Activated CD8-positive, alpha-beta memory T cell treated with anti-CD3 and anti-CD28 coated beads, Interleukin-2, amount 50 U/mL, for 4 hours (primary cell): ENCODE results near the gene ANKFN1.
"Not testable (repeated sequence)": the region's sequence is repeated elsewhere in the genome, so short reads cannot be mapped to it uniquely, and the experiment has no call there.

Source experiments
- DNase-seq: peaks from one replicate; pipeline ENCODE4 v3.0.0-alpha.2; 2020

The ANKFN1 gene

DNA sequence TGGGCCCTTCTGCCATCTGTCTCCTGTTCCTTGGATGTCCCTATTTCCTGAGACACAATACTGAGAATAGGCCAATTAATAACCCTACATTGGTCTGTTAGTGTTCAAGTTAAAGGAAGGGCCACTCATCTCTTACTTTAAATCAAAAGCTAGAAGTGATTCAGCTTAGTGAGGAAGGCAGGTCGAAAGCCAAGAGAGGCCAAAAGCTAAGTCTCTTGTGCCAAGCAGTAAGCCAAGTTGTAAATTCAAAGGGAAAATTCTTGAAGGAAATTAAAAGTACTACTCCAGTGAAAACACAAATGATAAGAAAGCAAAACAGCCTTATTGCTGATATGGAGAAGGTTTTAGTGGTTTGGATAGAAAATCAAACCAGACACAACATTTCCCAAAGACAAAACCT is 28.8 kb downstream of the ANKFN1 start:
- DNase-seq, result no peak

DNA sequence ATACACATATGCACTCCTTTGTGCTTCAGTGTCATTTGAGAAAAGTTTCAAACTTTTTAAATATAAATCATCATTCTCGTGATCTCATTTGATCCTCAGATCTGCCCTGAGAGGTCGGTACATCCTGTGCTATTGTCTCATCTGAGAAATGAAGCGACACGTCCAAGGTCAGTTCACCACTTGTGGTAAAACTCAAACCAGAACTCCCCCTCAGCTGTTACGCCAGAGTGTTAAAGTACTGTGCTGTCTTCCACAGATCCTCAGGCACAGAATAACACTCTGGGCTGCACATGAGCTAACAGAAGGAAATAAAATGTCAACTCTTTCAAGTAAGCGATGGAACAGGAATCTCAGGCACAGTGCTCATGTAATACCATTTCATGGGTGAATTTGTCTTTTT is 31.4 kb downstream of the ANKFN1 start:
- no peak for DNase-seq

DNA sequence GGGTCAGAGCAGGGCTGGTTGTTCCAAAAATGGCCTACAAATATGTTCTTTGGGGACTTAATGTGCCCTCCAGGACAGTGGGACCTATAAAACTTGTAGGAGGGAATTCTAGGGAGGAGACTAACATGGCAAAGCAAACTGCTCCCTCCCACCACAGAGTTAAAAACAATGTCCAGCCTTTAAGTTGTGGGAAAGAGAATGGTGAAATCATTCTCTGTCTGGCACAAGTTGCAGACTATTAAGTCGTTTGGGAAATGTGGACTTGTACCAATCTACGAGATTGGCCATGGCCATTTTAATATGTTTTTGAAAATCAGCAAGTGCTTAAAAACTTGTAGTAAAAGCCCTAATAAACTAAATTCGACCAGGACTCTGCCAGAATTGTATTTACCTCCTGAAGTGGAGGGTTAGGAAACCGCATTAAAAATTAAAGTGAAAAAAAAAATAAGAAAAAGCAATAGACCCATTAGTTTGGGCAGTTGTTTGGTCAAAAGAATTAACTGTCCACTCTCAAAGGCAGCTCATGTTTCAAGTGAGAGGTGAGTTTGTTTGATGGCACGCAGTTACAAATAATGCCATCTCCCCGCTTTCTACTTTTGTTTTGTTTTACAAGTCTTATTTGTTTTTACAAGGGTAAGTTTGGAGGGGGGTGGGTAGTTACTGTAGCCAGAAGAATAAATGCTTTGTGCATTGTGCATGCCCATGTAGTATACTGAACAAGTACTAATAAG is 32.4 kb downstream of the ANKFN1 start:
- DNase-seq, result no peak

DNA sequence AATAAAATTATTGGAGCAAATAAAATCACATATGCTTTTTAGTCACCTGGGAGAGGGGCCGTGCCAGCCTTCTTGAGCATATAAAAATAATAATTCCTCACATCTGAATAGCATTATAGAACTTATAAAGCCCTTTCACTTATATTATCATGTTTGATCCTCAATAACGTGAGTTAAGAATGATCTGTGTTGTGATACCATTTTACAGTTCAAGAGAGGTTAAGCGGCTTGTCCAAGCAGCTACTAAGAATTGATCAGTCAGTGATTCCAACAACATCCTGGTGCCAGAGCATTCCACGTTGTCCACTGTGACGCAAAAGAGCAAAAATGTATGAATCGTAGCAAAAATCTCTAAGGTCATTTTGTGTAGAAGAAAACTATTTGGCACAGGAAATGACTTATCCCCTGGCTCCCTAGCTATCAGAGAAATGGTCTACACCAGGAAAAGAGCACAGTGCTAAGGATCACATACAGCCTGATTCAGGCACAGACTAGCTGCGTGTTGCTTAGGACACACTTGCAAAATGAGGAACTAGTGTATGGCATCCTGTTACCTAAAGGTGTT is 33.0 kb downstream of the ANKFN1 start:
- no peak for DNase-seq

DNA sequence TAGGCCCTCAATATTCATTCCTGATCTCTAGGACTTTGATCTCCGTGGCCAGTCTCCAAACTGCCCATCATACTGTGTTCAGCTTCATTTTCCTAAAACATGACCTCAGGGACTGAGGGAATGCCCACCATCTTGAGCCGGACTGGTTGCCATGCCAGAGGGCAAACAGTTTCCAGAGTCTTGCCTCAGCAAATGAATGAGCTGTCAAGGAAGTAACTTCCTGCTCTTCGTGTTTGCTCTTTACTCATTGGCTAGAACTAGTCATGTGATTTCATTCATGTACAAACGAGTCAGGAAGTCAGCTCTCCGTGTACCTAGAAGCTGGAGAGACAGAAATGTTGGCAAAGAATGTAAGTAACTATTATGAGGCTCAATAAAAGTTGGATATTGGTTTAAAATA is 50.2 kb downstream of the ANKFN1 start:
- DNase-seq, result no peak

DNA sequence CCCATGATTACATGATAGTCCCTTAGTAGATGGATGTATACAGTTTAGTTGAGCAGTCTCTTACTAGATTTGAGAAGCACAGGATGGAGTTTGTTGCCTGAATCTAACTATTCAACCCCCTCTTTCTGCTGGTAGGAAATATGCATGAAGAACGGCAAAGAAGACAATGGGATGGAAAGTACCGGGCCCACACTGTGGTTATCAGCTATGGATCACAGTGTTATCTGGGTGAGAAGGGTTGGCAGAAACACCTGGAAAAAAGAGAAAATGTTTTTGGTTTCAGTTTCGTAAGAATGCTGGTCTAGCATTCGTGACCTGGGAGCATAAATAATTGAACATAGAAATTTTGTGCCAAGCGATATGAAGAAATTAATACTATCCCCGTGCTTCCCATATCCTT is 53.1 kb downstream of the ANKFN1 start:
- DNase-seq, result no peak

DNA sequence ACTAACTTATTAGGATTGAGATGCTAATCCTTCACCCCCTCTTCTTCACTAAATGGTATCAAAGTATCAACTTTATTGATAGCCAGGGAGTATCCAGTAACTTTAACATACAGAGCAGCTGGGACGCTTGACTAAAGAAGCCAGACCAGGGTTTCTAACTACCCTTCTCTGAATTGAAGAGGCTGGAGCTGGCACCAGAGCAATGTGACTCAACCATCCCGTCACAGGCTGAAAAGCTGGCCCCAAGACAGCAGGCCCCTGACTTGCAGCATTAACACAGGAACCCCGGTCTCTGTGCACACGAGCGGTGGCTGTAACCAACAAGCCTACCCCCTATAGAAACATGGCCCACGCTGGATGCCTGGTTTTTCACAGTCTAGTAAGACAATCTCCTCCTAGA is 59.8 kb downstream of the ANKFN1 start:
- DNase-seq, result no peak

DNA sequence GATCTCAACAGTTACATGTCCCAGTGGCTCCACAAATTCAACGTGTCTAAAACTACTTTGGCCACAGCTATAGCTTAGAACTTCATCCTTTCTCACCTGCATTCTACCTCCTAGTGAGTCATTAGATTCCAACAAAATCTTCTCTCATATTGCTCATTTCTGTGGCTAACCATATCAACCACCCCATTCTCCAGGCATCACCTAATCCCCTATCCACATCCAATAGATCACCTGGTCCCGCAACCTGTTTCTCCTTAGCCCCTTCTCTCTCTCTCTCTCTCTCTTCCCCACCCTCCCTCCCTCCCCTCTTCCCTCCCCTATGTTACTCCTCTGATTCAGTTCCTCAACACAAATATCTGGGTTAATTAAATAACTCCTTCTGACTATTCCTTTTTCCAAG is 64.6 kb downstream of the ANKFN1 start:
- no peak for DNase-seq

DNA sequence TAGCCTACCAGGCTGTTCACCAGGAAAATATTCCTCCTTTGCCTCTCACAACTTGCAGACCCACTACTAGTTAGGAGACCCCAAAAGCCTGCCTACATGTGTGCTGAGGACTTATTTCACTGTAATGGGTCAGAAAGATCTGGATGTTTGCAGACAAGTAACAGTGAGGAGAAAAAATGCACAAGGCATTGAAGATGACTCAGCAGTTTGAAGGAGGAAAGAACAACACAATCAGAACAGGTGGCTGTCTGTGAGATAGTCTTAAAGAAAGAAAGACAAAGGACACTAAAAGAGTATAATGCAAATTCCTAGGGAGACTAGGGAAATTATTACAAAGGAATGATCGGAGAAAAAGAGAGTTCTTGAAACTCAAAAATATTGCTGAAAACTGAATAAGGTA is 69.0 kb downstream of the ANKFN1 start:
- DNase-seq, result no peak

DNA sequence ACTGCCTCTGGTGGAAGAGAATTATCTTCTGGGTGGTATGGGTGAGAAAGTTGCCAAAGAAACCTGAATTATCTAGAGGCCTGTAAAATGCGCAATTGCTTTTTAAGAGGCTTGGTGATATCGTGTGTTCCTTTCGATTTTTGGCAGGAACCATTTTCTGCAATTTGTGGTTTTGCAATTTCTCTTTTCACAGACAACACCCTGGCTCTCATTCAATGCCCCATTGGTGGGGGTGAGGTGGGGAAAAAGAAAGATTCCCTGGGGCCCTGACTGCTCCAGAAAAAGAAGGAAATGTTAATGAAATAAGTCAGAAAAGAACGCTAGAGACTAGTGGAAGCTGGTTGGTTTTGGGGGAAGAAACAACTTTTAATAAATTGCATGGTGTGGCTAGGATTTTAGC is 77.4 kb downstream of the ANKFN1 start:
- DNase-seq, result no peak

DNA sequence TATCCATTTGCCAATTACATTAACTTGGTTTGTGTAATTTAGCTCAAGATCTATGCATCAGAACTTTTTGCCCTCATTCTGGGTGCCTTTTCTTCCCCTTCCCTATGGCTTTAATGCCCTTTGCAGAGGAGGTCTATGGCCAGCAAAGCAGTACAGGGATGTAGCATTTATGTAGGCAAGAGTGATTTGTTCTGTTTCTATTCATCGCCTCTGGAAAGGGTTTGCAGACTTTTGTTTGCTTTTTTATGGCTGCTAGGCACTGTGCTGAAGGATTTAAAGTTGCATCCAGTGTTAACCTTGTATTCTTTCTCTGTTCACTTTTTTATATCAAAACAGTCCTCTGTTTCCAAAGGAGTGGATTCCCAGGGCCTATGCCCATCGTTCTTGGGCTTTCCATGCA is 78.0 kb downstream of the ANKFN1 start:
- DNase-seq, result no peak

DNA sequence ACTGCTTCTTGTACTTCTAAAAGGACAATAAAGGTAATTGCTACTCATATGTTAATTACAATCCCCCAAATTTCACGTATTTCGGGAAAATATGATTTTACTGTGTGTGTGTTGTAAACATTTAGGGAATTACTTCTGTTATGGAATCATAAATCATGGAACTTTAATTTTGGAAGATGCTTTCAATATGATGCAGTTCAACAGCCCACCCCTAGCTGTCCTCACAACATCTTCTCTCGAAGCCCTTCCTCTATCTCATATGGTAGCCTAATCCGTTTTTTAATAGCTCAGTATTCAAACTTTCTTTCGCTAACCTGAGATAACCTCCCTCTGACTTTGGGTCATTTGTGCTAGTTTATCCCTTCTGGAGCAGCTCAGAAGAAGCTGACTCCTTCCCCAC is 78.4 kb downstream of the ANKFN1 start:
- DNase-seq, result no peak

DNA sequence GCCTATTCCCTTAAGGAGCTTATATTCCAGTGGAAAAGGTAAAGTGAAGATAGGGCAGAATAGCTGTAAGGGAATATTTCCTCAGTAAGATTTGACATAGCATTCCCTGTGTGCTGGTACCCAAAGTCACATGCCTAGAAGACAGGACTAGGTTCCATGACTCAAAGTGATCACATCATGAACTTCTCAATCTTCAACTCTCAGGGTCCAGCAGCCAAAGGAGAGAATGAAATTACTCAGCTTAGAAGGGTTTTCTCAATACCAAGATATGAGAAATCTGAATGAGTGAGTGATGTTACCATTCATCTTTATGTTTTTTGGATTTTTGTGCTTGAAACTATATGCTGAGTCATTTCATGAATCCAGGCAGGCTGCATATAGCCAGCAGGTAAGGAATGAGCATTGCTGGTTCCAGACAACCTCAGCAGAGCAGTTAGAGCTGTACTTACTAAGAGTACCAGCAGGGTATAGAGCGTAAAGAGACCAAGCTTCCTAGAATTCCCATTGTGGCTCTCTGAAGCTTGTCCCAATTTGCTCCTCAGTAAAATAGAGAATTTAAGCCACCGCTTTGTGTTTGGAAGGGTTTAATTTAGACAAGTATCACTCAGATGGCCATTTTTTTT is 91.1 kb downstream of the ANKFN1 start:
- no peak for DNase-seq

DNA sequence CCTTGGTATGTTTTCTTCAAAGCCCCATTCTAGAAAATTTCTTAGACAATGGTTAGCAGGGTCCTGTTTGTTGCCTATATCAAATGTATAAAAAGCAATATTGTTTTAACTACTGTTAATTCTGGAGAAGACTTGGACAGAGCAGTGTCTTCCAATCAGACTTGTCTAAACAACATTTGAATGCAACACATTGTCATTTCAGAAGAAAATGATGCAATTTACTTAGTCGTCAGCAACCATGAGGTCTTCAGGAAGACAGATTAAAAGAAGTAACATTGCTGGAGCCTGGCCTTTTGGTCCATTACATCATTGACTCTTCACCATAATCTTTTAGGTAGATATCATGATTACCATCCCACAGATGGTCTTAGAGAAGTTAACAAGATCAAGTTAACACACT is 94.5 kb downstream of the ANKFN1 start:
- DNase-seq, result no peak

DNA sequence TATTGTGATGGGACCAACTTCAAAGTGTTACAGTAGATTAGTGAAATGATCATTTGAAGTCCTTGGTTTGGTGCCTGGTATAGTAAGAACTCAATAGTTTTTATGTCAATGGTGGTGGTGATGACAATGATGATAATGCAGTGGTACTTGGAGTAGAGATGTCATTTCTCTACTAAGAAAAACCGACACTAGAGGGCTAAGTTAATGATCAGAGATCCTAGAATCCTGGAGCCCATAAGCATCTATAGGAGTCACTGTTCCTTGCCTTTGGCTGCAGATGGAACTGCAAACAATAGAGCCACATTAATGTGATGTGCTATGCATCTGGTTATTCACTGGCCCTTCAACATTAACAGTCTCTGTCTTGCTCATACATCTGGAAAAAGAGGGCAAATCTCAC is 103.8 kb downstream of the ANKFN1 start:
- DNase-seq, result no peak

DNA sequence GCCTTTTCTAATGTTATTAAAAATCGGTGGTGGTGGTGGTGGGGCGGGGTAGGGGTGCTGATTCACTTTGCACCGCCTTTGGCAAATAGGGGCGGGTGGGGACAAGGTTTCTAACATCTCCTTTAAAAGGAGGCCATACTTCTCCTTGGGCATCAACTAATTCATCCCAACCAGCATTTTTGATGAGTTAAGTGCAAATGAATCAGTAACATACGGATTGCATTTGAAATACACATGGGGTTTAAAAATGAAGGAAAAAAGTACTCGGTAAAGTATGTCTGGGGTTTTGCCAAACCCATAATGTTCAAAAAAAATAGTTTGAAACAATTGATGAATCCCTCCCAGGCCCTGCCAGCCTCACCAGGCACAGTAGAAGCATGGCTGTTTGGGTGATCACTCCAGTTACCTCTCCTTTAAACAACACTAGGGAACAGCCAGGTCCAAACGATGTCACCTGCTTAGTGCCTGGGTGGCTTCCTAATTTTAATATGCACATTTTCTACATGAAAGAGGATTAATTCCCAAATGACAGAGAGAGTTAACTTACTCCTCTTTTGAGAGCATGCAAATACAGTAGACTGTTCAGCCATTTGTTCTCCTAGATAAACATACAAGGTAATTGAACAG is 107.2 kb downstream of the ANKFN1 start:
- DNase-seq, result no peak

DNA sequence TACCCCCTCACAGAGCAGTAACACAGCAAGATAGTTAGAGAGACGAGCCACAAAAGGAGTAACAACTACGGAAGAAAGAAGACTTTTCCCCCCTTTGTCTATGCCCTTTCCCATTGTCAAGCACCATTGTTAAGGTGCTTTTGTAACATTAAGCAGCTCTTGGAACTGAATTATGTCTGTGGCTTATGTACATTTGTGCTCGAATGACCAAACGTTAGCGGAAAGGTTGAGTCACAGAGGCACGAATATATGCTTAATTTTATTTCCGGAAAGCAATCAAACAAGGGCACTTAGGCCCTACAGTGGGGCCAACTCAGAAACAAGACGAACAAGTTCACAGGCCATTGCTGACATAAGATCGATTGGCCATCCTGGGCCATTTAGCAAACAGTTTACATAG is 109.5 kb downstream of the ANKFN1 start:
- no peak for DNase-seq

DNA sequence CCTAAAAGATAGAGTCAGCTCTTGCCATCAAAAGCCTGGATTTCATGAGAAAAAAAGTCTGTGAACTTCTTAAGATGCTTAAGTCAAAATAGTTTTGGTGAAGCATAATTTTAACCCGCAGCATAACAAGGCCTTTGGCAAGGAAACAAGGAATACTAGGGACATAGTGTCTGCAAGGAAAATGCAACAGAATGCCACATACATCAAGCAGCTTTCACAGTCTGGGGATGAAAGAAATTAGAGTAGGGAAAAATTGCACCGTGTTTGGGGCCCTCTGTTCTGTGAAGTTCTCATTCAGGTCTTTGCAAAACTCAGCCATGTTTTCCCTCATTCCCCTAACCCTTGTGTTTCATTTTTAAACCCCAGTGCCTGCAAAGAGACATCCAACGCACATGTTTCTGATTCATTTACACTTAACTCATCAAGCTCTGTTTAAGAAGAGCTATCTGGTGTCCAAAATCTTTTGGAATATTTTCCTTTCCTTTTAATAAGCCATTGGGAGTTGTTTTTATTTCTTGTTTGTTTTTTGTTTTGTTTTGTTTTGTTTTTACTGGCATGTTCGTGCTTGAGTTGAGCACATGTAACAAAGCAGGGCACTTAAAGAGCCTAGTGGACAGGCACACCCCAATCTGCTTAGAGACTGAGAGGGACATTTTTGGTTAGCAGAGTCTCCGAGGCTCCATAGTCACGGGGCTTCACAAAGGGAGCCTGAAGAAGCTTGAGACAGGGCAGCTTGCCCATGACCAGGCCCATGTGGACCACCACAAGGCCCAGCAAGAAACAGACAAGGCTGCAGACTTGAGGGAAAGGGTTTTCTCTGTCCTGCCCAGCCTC is 116.5 kb downstream of the ANKFN1 start:
- no peak for DNase-seq

DNA sequence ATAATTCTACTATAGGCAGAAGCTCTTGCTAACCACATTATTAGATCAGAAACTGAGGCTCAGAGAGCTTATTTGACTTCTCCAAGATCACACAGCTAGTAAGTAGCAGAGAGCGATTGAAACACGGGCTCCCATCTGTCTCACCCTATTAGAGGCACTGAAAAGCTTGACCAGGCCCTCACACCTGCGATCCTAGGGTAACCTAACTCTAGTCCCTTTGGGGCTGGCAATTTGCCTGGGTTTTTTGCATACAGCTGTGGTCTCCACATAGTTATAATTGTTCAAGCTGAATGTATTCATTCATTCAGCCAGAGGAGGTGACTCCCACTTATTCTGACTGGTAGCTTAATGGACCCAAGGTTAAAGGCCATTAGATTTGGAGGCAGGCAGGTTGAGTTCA is 121.2 kb downstream of the ANKFN1 start:
- no peak for DNase-seq

DNA sequence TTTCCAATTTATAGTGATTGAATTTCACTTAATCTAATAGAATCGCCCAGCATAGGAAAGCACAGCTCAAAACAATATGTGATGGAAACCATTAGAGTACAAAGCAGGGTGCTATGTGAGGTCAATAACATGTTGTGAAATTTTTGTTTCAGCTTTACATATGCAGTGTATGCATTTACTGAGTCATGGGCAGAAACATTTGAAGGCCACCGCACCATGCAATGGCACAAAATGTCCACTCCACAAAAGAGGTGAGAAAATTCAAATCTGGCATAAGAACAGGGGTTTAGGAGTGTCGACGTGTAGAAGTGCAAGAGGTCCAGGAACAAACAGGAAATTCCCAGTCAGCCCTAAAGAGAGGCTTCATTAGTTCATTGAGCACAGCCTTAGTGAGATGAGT is 131.2 kb downstream of the ANKFN1 start:
- no peak for DNase-seq

DNA sequence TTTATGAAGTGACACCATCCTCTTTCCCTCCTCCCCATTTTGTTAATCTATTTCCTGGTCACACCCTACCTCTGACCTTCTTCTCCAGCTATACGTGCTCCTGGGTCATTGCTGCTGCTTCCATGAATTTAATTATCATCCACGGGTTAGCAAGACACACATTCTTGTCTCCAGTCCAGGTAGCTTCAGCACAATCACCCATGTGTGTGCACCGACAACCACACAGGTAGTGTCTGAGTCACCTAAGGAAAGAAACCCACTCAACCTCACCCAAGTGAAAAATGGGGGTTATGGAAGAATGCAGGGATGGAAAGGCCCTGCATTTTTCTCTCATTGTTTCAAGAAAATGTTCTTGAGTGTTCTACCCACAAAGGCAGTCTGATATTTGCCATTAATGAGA is 135.5 kb downstream of the ANKFN1 start:
- not testable (repeated sequence) for DNase-seq

DNA sequence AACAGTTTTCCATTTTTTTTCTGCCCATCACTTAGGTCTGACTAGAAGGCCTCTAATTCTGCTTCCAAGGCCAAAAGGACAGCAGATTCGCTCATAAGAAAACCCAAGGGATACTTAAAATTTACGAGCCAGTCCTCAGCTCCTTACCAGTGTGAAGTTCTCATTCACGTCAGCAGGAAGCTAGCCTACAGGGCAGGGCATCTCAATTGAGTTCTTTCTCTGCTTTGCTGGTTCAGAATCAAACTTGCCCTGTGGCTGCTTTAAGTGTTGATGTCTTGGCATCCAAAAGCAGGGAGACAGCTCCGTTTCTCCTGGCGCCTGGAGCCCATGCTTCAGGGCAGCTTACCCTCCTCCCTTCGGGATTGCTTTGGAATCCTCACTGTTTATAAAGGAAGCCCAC is 136.0 kb downstream of the ANKFN1 start:
- no peak for DNase-seq

DNA sequence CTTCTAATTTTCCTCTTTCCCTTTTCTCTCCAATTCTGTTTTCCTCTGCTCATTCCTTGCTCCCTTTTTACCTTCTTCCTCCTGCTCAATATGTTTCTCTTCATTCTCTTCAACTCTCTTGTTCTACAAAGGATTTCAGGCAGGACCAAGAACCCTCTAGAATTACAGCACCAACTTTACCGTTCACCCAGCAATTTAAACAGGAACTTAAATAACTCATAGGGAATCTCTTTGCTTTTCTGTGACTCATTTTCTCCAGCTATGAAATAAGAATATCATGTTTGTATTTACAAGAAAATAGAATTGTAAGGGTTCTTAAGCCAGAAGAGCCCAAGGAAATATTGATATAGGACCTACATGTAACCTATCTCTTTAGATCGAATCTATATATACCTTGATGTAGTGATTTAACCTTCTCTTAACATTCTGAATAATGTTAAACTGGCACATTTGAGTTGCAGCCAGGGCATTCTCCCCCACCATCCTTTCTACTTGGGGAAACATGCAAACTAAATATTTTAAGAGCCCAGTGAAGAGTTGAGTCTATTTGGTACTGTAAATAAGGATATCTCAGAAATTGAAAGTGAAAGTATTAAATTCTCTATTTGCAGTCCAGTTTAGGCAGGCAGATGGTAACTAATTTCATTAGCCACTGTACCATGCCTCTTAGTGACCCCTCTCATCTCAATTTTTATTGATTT is 137.0 kb downstream of the ANKFN1 start:
- no peak for DNase-seq
